H1 (cell line): ENCODE measurements around the gene ALDH1A3. TPM values are rescaled to one million over a fixed set of nuclear protein-coding genes. Genes with fewer than 3 reads are reported as not detected.

Source experiments
- ATF2 ChIP-seq: IDR thresholded peaks from 2 replicates; pipeline ENCODE4 v1.6.1; 2012; ENCODE audit warnings: low read length, inconsistent platforms
- EZH2 ChIP-seq: fragments of 200-600 bp; sonication (generic); IDR thresholded peaks from 2 replicates; pipeline ENCODE4 v1.7.1; 2012; ENCODE audit warnings: low read depth, mild to moderate bottlenecking, moderate library complexity, low read length, inconsistent platforms; ENCODE audit not compliant: severe bottlenecking
- HDAC2 ChIP-seq, 2 experiments: fragments of 300-600 bp in 1 of 2; sonication (generic) in 1 of 2; IDR thresholded peaks; 2 replicates each; pipeline ENCODE4 v1.6.1; 2011 to 2012; ENCODE audit warnings: low read depth in 2 of 2, low read length in 2 of 2, mild to moderate bottlenecking in 2 of 2, moderate library complexity in 2 of 2, borderline replicate concordance in 1 of 2, inconsistent platforms in 1 of 2
- KDM1A ChIP-seq: fragments of 200-600, 300-600 bp; sonication (generic); IDR thresholded peaks from 2 replicates; pipeline ENCODE4 v1.7.1; 2016; ENCODE audit warnings: mild to moderate bottlenecking, low read length, borderline replicate concordance
- SRF ChIP-seq: IDR thresholded peaks from 2 replicates; pipeline ENCODE4 v1.6.1; 2011; ENCODE audit warnings: mild to moderate bottlenecking, low read depth, low read length, moderate library complexity
- polyA plus RNA-seq, 7 experiments: library from polyadenylated mRNA; depleted of rRNA in 3 of 7; stranded (reverse) in 5 of 7; unstranded in 2 of 7; fragments of >200 nt in 5 of 7; fragments of 200-250 nt in 2 of 7; gene quantifications; 1 replicate in 5 of 7; 2 replicates in 1 of 7; 4 replicates in 1 of 7; pipeline versions ENCODE4 v1.2.1 to v1.2.3, GENCODE V29; 2011 to 2013; ENCODE audit warnings: missing spikeins in 2 of 7, mixed read lengths in 2 of 7
- total RNA-seq: library from RNA; stranded (reverse); fragmentation: NEBNext Ultra II Directional; extraction: Animal tissue kit (Norgen Biotek cat#: 25700); gene quantifications from 2 replicates; pipeline ENCODE4 v1.2.1, GENCODE V29; 2021

The ALDH1A3 gene
- total and polyA plus RNA-seq, 2 of the 8 experiments (the other 6 are each of a cell fraction or from before 2014, with no cell fraction given) = 2.2 to 5.5 TPM

DNA sequence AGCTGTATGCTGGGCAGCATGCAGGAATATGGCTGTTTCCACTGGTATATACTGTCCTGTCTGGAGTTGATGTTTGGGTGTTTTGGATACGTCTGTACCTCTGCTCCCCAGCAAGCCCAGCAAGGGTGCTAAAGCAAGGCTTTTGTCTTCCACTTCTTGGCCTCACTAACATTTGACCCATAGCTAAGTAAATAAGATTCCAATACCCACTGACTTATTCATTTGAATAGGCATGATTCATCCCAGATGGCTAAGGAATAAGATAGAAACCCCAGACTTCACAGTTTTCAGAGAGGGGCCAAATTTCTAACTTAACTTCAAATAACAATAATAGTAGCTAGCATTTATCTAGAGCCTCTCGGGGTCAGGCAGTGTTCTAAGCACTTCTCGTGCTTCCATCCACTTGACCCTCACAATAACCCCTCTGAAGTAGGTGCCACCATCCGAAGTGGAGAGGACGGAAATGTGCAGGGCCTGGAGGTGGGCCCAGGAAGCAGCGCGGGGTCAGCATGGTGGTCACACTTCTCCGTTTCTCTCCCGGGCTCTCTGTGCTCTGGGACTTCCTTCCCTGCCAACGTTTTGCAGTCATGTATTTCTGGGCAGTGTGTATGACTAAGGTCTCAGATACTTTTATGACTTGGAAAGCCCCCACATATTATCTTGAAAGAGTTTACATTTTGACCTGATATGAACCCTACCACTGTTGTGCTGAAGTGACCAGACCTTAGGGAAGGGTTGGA lies 78.9 kb downstream of the ALDH1A3 start (continued):
- no peak for TF ChIP-seq KDM1A
- TF ChIP-seq SRF = no peak
- TF ChIP-seq EZH2 = no peak
- TF ChIP-seq HDAC2 (IDR thresholded peaks at IDR 0.05; ENCODE audit: borderline replicate concordance in 1 of 2, low read depth in 2 of 2, low read length in 2 of 2) = no peak
- no peak for TF ChIP-seq ATF2
- TF ChIP-seq, all 59 proteins: peak for 0
